ENCODE data around the gene CMIP.

CMIP gene

DNA sequence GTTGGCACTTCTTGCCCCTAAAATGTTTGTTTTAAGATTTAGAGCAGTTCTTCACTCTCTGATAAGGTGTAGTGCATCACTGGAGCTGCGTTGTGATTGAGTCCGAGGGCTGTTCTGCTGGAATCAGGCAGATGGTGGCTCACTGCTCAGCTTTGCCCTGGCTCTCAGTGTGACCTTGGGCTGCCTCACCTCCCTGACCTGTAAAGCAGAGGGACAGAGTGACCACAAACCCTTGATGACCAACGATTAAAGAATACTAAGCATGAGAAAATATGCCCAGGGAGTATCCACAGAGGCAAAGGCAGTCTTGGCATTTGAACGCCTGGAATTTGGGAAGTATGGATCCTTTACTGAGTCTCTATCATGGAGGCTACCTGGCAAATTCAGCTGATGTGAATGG is 18.1 kb downstream of the CMIP start:
- no peak for DNase-seq (ENCODE audit: low spot score)

DNA sequence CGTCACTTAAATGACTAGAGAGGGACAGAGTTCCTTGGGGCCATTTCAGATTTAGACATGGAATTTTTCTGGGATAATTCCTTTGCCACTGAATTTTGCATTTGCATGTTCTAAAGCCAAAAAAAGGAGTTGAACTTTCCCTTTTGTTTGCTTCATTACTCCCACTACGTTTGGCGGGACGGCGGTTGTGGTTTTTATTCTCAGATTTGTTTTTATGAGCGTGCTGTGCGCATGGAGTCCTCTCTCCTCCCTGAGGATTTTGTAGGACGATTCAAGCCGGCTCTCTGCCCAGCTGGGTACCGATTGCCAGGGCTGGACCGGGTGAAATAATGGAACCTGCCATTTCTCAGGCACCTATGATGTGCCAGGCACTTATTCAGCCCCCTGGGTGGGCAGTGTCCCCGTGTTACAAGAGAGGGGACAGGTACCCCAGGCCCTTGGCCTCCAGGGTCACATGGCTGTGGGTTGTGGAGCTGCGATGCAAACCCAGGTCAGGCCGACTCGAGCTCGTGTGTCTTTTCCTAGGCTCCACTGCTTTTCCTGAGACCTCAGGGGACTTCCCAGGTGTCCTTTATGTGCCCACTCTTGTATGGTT is 18.8 kb downstream of the CMIP start:
- no peak for DNase-seq (ENCODE audit: low spot score)

DNA sequence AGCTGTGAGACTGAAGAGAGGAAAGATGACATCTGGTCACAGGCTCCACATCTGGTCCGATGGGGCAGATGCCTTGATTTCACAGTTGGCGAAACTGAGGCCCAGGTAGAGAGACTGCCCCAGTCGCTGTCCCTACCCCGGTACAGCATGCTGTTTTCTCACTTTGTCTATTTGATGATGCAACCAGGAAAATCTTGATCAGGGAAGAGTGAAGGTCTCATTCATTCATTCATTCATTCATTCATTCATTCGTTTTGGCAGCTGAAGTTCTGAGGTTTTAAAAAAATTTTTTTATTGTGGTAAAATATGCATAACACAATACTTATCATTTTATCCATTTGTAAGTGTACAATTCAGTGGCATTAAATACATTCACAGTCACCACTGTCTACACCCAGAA is 19.7 kb downstream of the CMIP start:
- DNase-seq (ENCODE audit: low spot score): no peak

DNA sequence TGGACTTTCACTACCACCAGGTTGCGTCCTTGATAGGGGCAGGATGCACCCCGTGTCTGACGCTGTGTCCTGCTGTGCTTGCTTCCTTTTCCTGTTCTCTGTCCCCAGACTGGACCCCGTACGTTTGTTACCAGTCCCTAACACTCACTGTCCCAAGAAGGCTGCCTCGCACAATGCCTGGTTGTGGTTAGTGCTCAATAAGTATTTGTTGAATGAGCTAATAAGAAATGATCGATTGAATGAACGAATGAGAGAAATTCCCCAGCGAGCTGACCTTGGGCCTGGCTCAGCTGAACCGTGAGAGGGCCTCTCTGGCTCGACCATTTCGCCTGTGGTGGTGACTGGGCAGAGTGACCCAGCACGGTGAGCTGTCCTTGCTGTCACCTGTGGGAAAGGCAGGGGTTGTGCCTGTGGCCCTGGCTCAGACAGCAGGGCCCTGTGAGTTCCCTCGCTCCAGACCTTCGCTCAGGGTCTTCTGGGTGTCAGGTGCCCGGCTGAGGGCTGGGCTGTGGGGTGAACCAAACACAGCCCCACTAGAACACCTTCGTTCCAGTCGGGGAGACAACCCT is 20.9 kb downstream of the CMIP start:
- no peak for DNase-seq (ENCODE audit: low spot score)

DNA sequence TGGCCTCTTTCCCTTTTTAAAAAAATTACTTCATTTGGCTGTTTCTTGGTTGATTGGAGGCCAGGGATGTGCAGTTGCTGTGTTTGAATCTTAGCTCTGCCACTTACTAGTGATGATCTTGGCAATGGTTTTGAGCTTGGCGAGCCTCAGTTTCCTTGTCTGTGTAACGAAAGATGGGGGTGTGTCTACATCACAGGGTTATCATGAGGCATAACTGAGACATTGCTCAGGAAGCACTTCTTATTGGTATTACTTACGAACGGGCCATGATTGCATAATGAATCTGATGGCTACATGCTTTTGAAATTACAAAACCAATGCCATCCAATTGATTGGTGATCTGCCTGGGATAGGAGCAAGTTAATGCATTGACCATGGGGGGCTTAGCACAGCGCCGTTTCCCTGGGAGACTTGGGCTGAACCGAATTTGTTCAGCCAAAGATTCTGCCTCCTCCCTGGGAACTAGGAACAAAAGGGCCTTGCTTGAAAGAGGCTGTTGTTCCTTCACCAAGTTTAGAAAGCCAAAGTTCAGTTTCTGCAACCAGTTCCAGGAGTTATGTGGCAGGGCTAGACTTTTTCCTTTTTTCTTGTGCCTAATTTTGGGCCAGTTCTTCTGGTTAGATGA is 21.9 kb downstream of the CMIP start:
- DNase-seq (ENCODE audit: low spot score): no peak

DNA sequence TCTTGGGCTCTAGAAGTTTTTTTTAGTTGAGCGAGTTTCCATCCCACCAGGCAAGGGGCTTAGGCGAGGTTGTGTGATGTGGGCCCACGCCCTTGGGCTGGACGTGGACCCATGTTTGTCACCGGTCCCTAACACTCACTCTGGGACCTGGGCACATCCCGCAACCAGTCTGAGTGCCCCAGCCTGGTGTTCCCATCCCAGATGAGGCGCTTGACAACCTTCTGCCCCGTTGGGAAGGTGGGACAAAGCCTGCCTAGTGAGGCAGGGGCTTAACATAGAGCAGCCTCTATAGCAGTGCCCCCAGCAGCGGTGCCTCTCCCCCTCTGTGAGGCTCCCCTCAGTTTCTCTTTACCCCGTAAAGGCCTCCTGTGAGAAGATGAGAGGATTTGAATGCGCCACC is 22.5 kb downstream of the CMIP start:
- DNase-seq (ENCODE audit: low spot score): no peak

DNA sequence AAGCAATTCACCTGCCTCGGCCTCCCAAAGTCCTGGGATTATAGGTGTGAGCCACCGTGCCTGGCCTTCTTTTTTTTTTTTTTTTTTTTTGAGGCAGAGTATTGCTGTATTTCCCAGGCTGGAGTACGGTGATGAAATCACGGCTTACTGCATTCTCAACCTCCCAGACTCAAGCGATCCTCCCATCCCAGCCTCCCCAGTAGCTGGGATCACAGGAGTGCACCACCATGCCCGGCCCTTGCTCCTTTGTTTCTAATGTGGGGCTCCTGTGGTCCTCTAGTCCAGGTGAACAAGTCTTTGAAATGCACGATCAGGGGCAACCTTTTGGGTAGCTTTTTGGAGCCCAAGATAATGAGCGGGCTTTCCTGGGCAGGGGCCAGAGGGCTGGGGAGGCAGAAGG is 23.2 kb downstream of the CMIP start:
- no peak for DNase-seq (ENCODE audit: low spot score)

DNA sequence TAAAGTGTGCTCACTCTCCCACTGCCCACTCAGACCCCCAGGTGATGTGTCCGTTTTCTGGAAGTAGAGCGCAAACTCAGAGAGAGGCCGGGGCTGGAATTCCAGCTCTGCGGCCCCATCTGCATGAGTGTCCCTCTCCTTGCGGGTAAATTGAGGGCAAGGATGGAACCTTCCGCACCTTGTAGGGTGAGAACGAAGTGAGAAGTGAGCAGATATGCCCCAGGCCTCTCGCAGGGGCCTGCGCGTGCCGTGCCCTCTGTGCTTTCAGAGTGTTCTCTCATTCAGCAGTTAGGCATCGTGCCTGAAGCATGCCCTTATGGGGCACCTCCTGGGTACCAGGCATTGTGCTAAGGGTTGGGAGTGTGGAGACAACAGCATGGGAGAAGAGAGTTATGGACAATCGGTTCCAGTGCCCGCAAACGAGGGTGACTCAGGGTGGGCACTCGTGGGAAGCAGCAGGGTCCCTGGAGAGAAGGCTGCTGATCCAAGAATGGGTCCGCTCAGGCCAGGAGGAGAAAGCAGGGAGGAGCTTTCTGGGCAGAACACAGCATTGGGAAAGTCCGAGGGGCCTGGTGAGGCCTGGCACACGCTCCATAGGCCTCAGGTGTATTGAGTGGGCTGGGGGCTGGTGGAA is 23.8 kb downstream of the CMIP start:
- DNase-seq (ENCODE audit: low spot score): no peak

DNA sequence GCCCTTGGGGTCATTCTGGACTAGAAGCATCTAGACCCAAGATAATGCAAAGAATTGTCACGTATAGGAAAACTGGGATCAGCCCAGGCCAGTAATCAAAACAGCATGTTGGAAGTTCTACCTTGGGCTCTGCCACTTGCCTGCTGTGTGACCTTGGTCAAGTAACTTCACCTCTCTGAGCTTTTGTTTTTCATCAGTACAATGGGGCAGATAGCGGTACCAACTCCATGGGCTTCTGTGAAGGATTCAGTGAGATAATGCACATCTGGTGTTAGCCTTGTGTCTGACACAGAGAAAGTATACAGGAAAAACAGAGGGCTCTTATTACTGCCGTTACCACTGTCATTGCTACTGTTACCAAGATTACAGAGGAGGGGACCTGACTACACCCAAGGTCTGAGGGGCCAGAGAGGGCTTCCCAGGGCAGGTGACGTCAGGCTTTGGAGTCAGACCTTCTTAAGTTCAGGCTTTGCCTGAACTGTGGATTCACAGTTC is 24.6 kb downstream of the CMIP start:
- DNase-seq (ENCODE audit: low spot score): no peak

DNA sequence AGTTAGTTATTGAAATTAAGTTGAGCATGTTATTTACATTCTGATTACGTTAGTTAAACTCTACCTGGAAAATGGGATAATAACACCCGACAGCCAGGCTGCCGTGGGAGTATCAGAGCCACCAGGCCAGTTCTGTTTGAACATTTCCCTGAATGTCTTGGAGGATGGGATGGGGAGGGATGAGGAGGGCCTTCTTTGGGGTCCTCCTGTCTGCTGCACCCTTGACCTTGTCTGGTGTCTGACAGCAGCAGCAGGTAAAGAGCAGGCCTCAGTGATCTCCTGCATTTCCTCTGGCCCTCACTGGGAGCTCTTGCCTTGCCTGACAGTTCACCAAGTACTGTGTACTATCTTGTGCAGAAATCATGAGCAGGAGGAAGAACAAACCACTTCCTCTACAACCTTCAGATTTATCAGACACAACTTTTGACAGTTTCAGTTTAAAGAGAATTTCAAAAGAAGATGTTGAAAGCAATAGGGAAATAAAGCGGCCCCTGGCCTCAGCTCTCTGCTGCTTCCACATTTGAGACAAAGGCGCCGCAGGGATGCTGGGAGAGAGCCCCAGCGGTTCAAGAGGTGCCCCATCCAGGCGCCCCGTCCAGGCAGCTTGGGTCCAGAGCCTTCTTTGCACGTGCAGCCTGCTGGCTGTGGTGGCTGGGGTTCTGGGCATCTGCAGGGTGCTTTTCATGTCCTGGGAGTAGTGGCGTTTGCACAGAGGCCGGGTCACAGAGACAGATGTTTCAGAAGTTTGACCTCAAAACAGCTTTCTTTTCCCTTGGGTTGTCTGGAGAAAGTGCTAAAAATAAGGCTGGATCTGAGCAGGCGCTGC is 25.3 kb downstream of the CMIP start:
- DNase-seq (ENCODE audit: low spot score): no peak

DNA sequence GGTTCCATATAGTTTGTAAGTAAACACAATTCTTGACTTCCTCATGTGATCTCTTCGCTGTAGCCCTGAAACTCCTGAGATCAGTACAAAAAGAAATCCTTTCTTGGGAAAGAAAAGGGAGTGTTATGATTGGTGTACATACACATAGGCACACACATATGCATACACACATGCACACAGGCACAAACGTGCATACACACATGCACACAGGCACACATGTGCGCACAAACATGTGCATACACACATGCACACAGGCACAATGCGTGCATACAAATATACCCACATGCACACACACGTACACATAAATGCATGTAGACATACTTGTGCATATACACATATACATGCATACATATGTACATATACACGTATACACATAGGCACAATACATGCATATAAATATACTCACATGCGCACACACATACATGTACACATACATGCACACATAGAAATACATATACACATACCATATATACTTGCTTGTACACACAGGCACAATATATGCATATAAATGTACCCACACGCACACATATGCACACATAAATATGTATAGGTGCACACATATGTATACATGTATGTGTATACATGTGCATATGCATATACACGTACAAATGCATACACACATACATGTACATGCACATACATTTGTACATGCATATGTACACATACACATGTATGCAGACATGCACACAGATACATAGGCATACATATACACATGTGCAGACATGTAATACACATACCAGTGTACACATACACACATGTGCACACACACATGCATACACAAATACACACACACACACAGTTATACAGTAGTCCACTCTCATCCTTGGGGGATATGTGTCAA is 26.4 kb downstream of the CMIP start:
- no peak for DNase-seq (ENCODE audit: low spot score)

DNA sequence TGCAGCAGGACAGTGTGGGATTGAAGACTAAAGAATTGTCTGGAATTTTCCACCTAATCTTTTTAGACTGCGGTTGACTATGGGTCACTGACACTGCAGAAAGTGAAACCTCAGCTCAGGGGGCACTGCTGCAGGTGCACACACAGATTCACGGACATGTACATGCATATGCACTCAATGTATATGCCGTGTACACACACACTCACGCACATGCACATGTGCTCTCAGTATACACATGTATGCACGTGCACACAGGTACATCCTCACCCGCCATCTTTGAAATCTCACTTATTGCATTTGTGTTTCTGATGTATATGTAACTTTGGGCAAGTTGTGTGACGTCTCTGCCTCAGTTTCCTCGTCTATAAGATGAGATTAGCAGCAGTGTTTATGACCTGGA is 27.3 kb downstream of the CMIP start:
- no peak for DNase-seq (ENCODE audit: low spot score)

DNA sequence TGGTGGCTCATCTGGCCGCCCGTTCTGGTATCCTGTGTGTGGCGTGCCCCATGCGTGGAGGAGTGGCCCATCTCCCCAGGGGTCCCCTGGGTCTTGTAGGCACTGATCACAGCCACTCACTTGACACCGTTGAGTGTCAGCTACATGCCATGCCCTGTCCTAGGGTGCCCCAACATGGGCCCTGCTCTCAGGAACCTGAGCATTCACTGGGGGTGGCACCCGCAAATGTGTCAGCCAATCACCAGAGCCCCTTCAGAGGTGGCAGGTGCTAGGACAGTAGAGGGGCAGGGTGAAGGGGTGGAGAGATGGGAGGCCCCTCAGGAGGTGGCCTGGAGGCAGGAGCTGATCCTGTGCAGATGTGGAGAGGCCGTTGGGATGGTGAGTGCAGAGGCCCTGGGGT is 27.8 kb downstream of the CMIP start:
- no peak for DNase-seq (ENCODE audit: low spot score)

DNA sequence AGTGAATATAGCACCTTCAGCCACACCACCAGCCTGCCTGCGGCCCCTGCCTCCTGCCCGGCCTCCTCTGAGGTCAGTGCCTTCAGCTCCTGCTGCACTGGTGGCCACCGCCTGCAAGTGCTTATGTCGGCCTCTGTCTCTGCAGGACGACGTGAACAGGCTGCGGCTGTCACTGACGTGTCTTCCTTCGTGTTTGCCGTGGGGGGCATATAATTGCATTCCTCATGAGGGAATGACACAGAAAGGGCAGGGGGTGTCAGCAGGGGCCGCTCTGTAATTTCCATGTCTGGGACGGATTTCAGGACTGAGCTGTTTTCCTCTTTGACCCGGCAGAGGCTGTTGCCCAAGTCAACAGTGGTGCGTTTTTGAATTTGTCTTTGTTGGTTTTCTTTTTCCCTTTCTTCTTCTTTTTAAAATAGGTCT is 28.5 kb downstream of the CMIP start:
- no peak for DNase-seq (ENCODE audit: low spot score)

DNA sequence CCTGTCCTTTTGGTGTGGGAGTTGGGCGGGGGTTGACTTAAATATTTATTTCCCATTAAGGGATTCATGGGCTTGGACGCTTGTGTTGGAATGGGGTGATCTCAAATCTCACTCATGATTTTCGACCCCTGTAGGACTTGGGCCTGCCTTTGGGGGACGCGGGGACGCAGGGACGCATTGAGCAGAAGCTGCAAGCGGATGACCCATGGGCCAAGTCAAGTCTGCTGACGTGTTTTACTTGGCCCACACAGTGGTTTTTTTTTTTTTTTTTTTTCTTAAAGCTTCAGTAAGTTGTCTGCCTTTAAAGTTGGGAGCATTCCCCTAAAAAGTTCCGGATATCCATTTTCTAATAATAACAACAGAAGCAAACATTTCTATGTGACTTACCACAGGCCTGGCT is 28.9 kb downstream of the CMIP start:
- no peak for DNase-seq (ENCODE audit: low spot score)

DNA sequence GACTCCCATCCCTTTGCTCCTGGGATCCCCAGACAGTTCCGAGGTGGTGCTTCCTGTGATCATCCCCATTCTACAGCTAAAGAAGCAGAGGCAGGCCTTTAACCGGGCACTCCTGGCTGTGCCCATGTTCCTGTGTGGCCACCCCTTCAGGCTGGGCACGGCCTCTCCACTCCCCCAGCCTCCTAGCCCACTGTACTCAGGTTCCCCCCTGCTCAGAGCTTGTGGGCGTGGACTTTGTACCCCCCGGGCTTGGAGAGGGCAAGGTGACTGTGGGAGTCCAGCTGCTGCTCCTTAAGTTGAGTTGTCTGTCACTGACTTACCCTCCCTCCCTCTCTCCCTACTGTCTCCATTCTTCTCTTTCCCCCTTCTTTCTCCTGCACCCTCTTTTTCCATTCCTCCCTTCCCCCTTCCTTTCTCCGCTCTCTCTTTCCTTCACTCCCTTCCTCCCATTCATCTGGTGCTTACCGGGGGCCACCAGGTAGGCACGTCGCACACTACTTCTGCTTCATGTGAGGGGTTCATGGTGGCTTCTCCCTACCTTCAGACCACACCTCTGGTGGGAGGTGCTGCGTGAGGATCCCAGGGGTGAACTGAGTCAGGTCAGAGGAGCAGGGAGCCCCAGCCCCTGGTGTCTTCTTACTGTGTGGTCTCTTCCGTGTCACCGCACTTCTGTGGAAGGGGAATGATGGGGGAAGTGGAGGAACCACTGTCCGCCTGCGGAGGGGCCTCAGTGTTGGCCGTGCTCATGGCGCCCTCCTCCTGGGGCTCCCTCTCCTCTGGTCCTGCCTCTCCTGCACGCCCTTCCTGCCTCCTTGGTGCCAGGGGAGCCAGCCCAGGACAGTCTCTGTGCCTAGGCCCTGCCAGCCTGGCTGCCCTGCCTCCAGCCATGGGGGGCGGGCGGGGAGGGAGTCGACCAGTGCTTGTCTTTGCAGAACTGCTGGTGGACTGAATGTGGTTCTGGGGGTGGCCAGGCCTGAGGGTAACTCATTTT is 29.7 kb downstream of the CMIP start:
- DNase-seq (ENCODE audit: low spot score): no peak

DNA sequence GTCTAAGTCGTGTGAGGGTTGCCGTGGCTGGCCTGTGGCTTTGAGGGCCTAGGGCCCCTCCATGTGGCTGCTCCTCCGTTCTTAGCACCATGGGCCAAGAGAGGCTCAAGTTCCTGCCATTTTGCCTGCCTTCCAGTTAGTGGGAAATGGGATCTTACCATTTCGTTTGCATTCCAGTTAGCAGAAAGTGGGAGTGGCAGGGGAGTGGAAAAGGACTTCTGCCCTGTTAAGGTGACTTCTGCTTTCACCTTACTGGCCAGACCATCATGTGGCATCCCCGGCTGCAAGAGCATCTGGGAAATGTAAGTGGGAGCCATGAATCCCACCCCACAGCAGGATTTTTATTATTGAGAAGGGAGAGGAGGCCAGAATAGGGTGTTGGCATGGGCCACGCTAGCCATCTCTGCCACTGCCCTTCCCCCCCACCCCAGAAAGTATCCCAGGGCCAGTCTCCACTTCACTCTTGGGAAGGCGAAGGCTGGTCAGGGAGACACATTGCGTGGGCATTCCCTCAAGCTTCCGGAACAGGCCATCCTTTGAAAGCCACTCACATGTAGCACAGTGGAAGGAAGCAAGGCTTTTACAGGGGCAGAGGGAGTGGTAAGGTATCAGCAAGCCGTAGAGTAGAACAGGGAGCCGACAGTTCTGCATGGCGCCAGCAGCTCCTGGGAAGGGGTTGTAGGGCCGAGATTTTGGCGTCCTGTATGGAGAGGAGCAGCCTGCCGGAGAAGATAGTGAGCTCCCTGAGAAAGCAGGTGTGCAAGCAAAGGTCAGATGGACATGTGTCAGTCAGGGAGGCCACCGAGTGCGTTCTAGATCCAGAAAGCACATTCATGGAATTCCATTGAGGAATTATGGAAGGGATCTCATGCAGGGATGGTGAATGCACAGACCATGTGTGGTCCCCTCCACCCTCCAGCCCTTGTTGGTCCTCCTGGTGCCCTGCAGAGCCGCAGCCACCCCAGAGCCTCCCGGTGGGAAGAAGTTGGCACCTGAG is 33.4 kb downstream of the CMIP start:
- DNase-seq (ENCODE audit: low spot score): no peak

DNA sequence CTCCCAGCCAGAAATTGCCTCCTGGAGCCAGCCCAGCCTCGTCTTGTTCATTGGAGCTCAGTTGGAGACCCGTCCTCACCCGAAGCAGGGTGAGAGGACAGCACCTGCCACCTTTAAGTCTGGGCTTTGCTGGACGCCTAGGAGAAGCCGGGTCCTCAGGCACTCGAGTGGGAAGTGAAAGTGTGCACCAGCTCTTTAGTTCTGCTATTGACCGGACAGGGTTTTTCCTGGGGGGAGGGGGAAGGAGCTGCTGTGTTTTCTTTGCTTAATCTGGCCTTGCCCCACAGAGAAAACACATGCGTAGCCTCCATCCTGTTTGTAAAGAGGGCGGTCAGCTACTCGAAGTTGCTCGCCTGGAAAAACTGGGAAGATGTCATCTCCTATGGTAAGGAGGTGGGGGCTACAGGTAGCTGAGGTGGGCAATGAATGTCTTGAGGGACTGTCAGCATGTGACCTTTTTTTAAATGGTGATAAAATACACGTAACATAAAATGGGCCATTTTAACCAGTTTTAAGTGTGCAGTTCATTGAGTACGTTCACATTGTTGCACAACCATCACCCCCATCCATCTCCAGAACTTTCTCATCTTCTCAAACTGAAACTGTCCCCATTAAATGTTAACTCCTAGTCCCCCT is 34.4 kb downstream of the CMIP start:
- DNase-seq (ENCODE audit: low spot score): no peak

Measured in RKO (cell line).